Chondrocyte (in vitro differentiated cells): ENCODE measurements around the gene CHRNA7. TPM values are rescaled to one million over a fixed set of nuclear protein-coding genes. Genes with fewer than 3 reads are reported as not detected.

Experiments
- DNase-seq: peaks from one replicate; pipeline ENCODE4 v3.0.0; 2021; ENCODE audit warnings: mixed read lengths, low spot score
- H3K27ac Mint-ChIP-seq: one replicate; pipeline ENCODE4 v1.8.0; 2021; ENCODE audit warnings: mild to moderate bottlenecking, moderate library complexity, mixed read lengths; ENCODE audit not compliant: unreplicated experiment
- H3K27me3 Mint-ChIP-seq: 2 replicates; pipeline ENCODE4 v1.8.0; 2021; ENCODE audit warnings: low read depth, mixed read lengths
- H3K36me3 Mint-ChIP-seq: 2 replicates; pipeline ENCODE4 v1.8.0; 2021; ENCODE audit warnings: low read depth, mixed read lengths
- H3K4me1 Mint-ChIP-seq: 2 replicates; pipeline ENCODE4 v1.8.0; 2021; ENCODE audit warnings: low read depth, mild to moderate bottlenecking, mixed read lengths
- H3K4me3 Mint-ChIP-seq: one replicate; pipeline ENCODE4 v1.8.0; 2021; ENCODE audit warnings: mild to moderate bottlenecking, moderate library complexity, mixed read lengths; ENCODE audit not compliant: unreplicated experiment
- H3K9me3 Mint-ChIP-seq: 2 replicates; pipeline ENCODE4 v1.8.0; 2021; ENCODE audit warnings: low read depth, mixed read lengths
- total RNA-seq: library from RNA; stranded (reverse); gene quantifications from 3 replicates; pipeline ENCODE4 v1.2.1, GENCODE V29; 2021
- TF ChIP-seq, protein P1 (sequence below): fragments of 200-600 bp; sonication (generic); IDR thresholded peaks from 2 replicates; pipeline ENCODE4 v1.5.0; 2021; ENCODE audit warnings: antibody characterized with exemption, mild to moderate bottlenecking, moderate library complexity

The CHRNA7 gene
- total RNA-seq, 1 donor from 2014 or later: 1.5 TPM

DNA sequence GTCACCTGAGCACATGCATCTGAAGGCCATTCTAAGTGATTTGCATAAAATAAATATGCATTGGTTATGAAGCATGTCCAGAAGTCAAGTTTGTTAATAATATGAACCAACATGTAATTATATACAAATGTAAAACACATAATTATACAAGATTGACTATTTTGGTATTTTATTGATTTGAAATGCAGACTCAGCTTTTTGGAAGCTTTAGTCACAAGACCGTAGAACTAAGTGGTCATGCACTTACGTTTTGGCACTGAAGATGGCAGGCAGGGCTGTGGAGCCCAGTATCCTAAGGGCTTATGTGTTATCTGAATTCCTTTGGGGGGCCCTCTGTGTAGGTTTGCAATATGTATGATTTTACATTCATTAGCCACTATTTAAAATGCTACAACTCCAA, 5.0 kb downstream of the CHRNA7 start:
- no peaks in the 10 kb centered on the region for H3K36me3 Mint-ChIP-seq
- no peak overlapping the region for H3K27ac Mint-ChIP-seq
- DNase-seq: no peak
- H3K9me3 Mint-ChIP-seq: no peaks in the 10 kb centered on the region
- TF ChIP-seq, protein P1, sequence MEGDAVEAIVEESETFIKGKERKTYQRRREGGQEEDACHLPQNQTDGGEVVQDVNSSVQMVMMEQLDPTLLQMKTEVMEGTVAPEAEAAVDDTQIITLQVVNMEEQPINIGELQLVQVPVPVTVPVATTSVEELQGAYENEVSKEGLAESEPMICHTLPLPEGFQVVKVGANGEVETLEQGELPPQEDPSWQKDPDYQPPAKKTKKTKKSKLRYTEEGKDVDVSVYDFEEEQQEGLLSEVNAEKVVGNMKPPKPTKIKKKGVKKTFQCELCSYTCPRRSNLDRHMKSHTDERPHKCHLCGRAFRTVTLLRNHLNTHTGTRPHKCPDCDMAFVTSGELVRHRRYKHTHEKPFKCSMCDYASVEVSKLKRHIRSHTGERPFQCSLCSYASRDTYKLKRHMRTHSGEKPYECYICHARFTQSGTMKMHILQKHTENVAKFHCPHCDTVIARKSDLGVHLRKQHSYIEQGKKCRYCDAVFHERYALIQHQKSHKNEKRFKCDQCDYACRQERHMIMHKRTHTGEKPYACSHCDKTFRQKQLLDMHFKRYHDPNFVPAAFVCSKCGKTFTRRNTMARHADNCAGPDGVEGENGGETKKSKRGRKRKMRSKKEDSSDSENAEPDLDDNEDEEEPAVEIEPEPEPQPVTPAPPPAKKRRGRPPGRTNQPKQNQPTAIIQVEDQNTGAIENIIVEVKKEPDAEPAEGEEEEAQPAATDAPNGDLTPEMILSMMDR: no peak
- peaks cover 29% of the 10 kb centered on the region for H3K27me3 Mint-ChIP-seq
- peaks cover 5% of the 10 kb centered on the region for H3K4me1 Mint-ChIP-seq
- no peak overlapping the region for H3K4me3 Mint-ChIP-seq

DNA sequence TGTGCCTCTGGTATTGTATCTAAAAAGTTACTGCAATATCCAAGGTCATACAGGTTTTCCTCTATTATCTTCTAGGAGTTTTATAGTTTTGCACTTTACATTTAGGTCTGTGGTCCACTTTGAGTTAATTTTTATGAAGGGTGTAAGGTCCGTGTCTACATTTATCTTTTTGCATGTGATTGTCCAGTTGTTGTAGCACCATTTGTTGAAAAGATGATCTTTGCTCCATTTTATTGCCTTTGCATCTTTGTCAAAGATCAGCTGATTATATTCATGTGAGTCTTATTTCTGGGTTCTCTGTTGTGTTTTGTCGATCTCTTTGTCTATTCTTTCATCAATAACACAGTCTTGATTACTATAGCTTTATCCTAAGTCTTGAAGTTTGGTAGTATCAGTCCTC, 6.7 kb downstream of the CHRNA7 start:
- no peaks in the 10 kb centered on the region for H3K9me3 Mint-ChIP-seq
- H3K27ac Mint-ChIP-seq: no peak overlapping the region
- peaks cover 27% of the 10 kb centered on the region for H3K27me3 Mint-ChIP-seq
- TF ChIP-seq, protein P1: no peak
- no peaks in the 10 kb centered on the region for H3K4me1 Mint-ChIP-seq
- no peaks in the 10 kb centered on the region for H3K36me3 Mint-ChIP-seq
- no peak for DNase-seq
- H3K4me3 Mint-ChIP-seq: no peak overlapping the region

DNA sequence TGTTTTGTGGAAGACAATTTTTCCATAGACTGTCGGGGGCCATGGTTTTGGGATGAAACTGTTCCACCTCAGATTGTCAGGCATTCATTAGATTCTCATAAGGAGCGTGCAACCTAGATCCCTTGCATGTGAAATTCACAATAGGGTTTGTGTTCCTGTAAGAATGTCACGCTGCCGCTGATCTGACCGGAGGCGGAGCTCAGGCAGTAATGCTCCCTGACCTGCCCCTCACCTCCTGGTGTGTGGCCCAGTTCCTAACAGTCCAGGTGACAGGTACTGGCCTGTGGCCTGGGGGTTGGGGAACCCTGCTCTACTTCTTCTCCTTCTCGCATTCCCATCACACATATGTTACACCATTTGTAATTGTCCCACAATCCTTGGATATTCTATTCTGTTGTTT, 11.0 kb downstream of the CHRNA7 start:
- TF ChIP-seq, protein P1: no peak
- Mint-ChIP-seq H3K4me1 (peaks cover 4% of the 10 kb centered on the region), H3K9me3 (no peaks in the 10 kb centered on the region), H3K36me3 (no peaks in the 10 kb centered on the region), H3K27ac (no peak overlapping the region), H3K4me3 (no peak overlapping the region), H3K27me3 (peaks cover 8% of the 10 kb centered on the region)
- DNase-seq: no peak

DNA sequence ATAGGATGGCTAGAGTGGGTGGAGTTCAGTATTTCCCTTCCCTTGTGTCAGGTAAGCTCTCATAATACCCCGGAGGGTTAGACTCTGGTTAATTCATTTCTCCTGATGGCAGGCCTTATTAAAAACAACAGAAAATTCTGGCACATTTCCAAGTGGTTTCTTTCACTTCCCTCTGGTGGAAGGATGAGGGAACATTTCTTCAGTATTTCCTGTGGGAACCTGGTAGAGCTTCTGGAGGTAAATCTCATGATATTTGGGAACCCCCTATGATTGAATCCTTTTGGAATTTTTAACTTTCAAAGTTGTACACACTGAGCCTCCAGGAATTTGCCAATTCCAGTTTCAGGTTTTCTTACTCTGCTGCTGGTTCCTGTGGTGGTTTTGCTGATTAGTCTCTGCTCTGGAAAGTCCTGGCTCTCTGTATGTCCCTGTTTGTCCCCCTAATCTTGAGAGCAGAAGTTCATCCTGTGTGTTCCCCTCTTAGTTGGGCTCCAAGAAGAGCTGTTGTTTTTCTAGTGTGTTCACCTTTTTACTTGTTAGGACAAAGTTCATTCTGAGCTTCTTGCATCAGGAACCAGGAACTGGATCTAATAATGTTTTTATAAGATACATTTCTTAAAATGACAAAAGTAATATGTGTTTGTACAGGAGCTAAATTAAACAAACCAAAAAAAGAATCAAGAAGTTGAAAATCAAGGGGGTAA, 12.1 kb downstream of the CHRNA7 start:
- Mint-ChIP-seq H3K27me3 (peaks cover 1% of the 10 kb centered on the region), H3K9me3 (no peaks in the 10 kb centered on the region), H3K36me3 (no peaks in the 10 kb centered on the region), H3K27ac (peak overlapping the region; percentile 18), H3K4me1 (peaks cover 4% of the 10 kb centered on the region), H3K4me3 (no peak overlapping the region)
- TF ChIP-seq, protein P1: peak; percentile 51
- no peak for DNase-seq

DNA sequence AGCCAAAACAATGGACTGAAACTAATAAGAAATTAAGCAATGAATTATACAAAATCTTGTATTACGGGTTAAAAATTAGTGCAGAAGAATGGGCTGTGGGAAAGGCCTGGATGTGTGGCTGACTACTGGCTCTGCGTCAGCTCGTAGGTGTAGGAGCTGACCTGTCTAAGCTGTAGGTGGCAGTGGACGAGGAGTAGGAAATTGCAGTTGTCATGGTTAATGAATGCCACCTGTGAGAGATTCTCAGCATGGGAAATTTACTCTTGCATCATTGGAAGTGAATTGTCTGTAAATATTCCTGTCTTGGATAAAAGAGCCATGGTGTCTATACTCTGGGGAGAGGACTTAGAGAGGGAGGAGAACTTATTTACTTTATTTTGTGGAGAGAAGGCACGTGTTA, 23.4 kb downstream of the CHRNA7 start:
- TF ChIP-seq, protein P1: no peak
- Mint-ChIP-seq H3K9me3 (peaks cover 7% of the 10 kb centered on the region), H3K36me3 (peaks cover 1% of the 10 kb centered on the region), H3K27ac (no peak overlapping the region), H3K4me3 (no peak overlapping the region), H3K4me1 (no peaks in the 10 kb centered on the region), H3K27me3 (peaks cover 1% of the 10 kb centered on the region)
- DNase-seq: no peak
